Measurements from ENCODE around the gene LRRC26.

- no peak for TF ChIP-seq FOXA1 (IDR thresholded peaks at IDR 0.05)
- no peak for TF ChIP-seq BHLHE40 (IDR thresholded peaks at IDR 0.05; ENCODE audit: borderline replicate concordance)
- TF ChIP-seq SUZ12 (IDR thresholded peaks at IDR 0.05) = no peak
- TF ChIP-seq FOXK2 (IDR thresholded peaks at IDR 0.05) = no peak
- no peak for TF ChIP-seq ZNF384 (IDR thresholded peaks at IDR 0.05)
- TF ChIP-seq SP1 (IDR thresholded peaks at IDR 0.05) = no peak
- no peak for TF ChIP-seq TARDBP (IDR thresholded peaks at IDR 0.05)
- TF ChIP-seq FOXM1 (IDR thresholded peaks at IDR 0.05; ENCODE audit: borderline replicate concordance) = no peak
- TF ChIP-seq ELF4 (IDR thresholded peaks at IDR 0.05) = no peak
- TF ChIP-seq ARNT (IDR thresholded peaks at IDR 0.05) = no peak
- no peak for TF ChIP-seq HDGF (IDR thresholded peaks at IDR 0.05; ENCODE audit: borderline replicate concordance)
- TF ChIP-seq L3MBTL2 (conservative IDR thresholded peaks at IDR 0.05) = no peak
- no peak for TF ChIP-seq NFRKB (IDR thresholded peaks at IDR 0.05)
Observed at GRCh38 chr9:137194909-137195308, 25.1 kb upstream of the LRRC26 start.
